Stomach smooth muscle (tissue), 2 donors: ENCODE data around the gene SHTN1.

Source experiments
- H3K27ac ChIP-seq: one replicate; pipeline ENCODE4 v1.7.0; 2013; ENCODE audit warnings: mild to moderate bottlenecking, low read length, inconsistent platforms
- H3K27me3 ChIP-seq, 2 donors: one replicate each; pipeline ENCODE4 v1.7.0; 2013; ENCODE audit warnings: low read length in 2 of 2; ENCODE audit not compliant: insufficient read depth in 2 of 2, control insufficient read depth in 1 of 2
- H3K36me3 ChIP-seq, 2 donors: one replicate each; pipeline ENCODE4 v1.7.0; 2013; ENCODE audit warnings: low read length in 2 of 2; ENCODE audit not compliant: control insufficient read depth in 2 of 2, insufficient read depth in 2 of 2
- H3K4me1 ChIP-seq: one replicate; pipeline ENCODE4 v1.7.0; 2013; ENCODE audit warnings: low read length; ENCODE audit not compliant: control insufficient read depth, insufficient read depth
- H3K4me3 ChIP-seq, 2 donors: one replicate each; pipeline ENCODE4 v1.7.0; 2013; ENCODE audit warnings: low read length in 2 of 2
- H3K9ac ChIP-seq, 2 donors: one replicate each; pipeline ENCODE4 v1.7.0; 2013; ENCODE audit warnings: low read length in 2 of 2, mild to moderate bottlenecking in 1 of 2
- H3K9me3 ChIP-seq, 2 donors: one replicate each; pipeline ENCODE4 v1.7.0; 2013; ENCODE audit warnings: low read length in 2 of 2; ENCODE audit not compliant: control insufficient read depth in 2 of 2
- donor health status: healthy.
- donor health status: Pancreatic carcinoma.

SHTN1 gene

GRCh38 chr10:116984202-116984990, 20.6 kb downstream of the SHTN1 start:
- H3K4me3 ChIP-seq, result no peak overlapping the region

GRCh38 chr10:116980041-116980440, 24.9 kb downstream of the SHTN1 start:
- Histone ChIP-seq H3K36me3 (no peaks in the 10 kb centered on the region), H3K27me3 (no peaks in the 10 kb centered on the region), H3K9ac (no peak overlapping the region), H3K9me3 (no peaks in the 10 kb centered on the region), H3K4me1 (no peaks in the 10 kb centered on the region), H3K4me3 (no peak overlapping the region), H3K27ac (no peak overlapping the region)

More at GRCh38 chr10:116984202-116984990, 20.6 kb downstream of the SHTN1 start:
- Histone ChIP-seq H3K9ac (no peak overlapping the region), H3K27ac (no peak overlapping the region), H3K9me3 (no peaks in the 10 kb centered on the region), H3K36me3 (no peaks in the 10 kb centered on the region), H3K27me3 (no peaks in the 10 kb centered on the region), H3K4me1 (no peaks in the 10 kb centered on the region)

GRCh38 chr10:116978901-116979300, 26.1 kb downstream of the SHTN1 start:
- Histone ChIP-seq H3K4me1 (no peaks in the 10 kb centered on the region), H3K27me3 (no peaks in the 10 kb centered on the region), H3K27ac (no peak overlapping the region), H3K9ac (no peak overlapping the region), H3K4me3 (no peak overlapping the region), H3K9me3 (no peaks in the 10 kb centered on the region), H3K36me3 (no peaks in the 10 kb centered on the region)

- no peak overlapping the region for H3K9ac ChIP-seq
Observed at GRCh38 chr10:116974456-116975005, 30.5 kb downstream of the SHTN1 start.

GRCh38 chr10:116973946-116974455, 31.0 kb downstream of the SHTN1 start:
- Histone ChIP-seq H3K4me3 (no peak overlapping the region), H3K27ac (no peak overlapping the region), H3K4me1 (no peaks in the 10 kb centered on the region), H3K27me3 (no peaks in the 10 kb centered on the region), H3K36me3 (no peaks in the 10 kb centered on the region), H3K9ac (no peak overlapping the region), H3K9me3 (no peaks in the 10 kb centered on the region)

More at GRCh38 chr10:116974456-116975005, 30.5 kb downstream of the SHTN1 start:
- H3K27ac ChIP-seq, result no peak overlapping the region
- no peaks in the 10 kb centered on the region for H3K27me3 ChIP-seq
- H3K36me3 ChIP-seq, result no peaks in the 10 kb centered on the region
- H3K4me1 ChIP-seq, result no peaks in the 10 kb centered on the region
- no peak overlapping the region for H3K4me3 ChIP-seq
- no peaks in the 10 kb centered on the region for H3K9me3 ChIP-seq

- no peak overlapping the region for H3K27ac ChIP-seq
- no peak overlapping the region for H3K9ac ChIP-seq
Observed at GRCh38 chr10:116973371-116973905, 31.5 kb downstream of the SHTN1 start.

GRCh38 chr10:116972131-116972530, 32.9 kb downstream of the SHTN1 start:
- Histone ChIP-seq H3K4me1 (no peaks in the 10 kb centered on the region), H3K9ac (no peak overlapping the region), H3K27me3 (no peaks in the 10 kb centered on the region), H3K27ac (no peak overlapping the region), H3K36me3 (no peaks in the 10 kb centered on the region), H3K4me3 (no peak overlapping the region), H3K9me3 (no peaks in the 10 kb centered on the region)

More at GRCh38 chr10:116973371-116973905, 31.5 kb downstream of the SHTN1 start:
- H3K9me3 ChIP-seq, result no peaks in the 10 kb centered on the region
- no peak overlapping the region for H3K4me3 ChIP-seq
- no peaks in the 10 kb centered on the region for H3K36me3 ChIP-seq
- no peaks in the 10 kb centered on the region for H3K4me1 ChIP-seq
- no peaks in the 10 kb centered on the region for H3K27me3 ChIP-seq

- Histone ChIP-seq H3K27ac (no peak overlapping the region), H3K4me1 (no peaks in the 10 kb centered on the region), H3K9ac (no peak overlapping the region), H3K4me3 (no peak overlapping the region), H3K27me3 (no peaks in the 10 kb centered on the region), H3K36me3 (no peaks in the 10 kb centered on the region), H3K9me3 (no peaks in the 10 kb centered on the region)
Observed at GRCh38 chr10:116970050-116970449, 34.9 kb downstream of the SHTN1 start.

GRCh38 chr10:116968331-116968730, 36.7 kb downstream of the SHTN1 start:
- Histone ChIP-seq H3K27me3 (no peaks in the 10 kb centered on the region), H3K4me3 (no peak overlapping the region), H3K27ac (no peak overlapping the region), H3K36me3 (no peaks in the 10 kb centered on the region), H3K9ac (no peak overlapping the region), H3K9me3 (no peaks in the 10 kb centered on the region), H3K4me1 (no peaks in the 10 kb centered on the region)

- Histone ChIP-seq H3K4me1 (no peaks in the 10 kb centered on the region), H3K9ac (no peak overlapping the region), H3K4me3 (no peak overlapping the region), H3K27ac (no peak overlapping the region), H3K36me3 (no peaks in the 10 kb centered on the region), H3K9me3 (no peaks in the 10 kb centered on the region), H3K27me3 (no peaks in the 10 kb centered on the region)
Observed at GRCh38 chr10:116961406-116962251, 43.4 kb downstream of the SHTN1 start.
